Nephron (organoid): ENCODE data around the gene CYREN.

ENCODE experiments used
- H3K27ac Mint-ChIP-seq, 3 experiments: 2 replicates each; pipeline ENCODE4 v1.8.0; 2020; ENCODE audit warnings: mixed read lengths in 3 of 3, mild to moderate bottlenecking in 2 of 3, moderate library complexity in 1 of 3
- H3K27me3 Mint-ChIP-seq: 2 replicates; pipeline ENCODE4 v1.8.0; 2021; ENCODE audit warnings: low read depth, mild to moderate bottlenecking, moderate library complexity, mixed read lengths
- H3K36me3 Mint-ChIP-seq: 2 replicates; pipeline ENCODE4 v1.8.0; 2020; ENCODE audit warnings: low read depth, mixed read lengths
- H3K4me1 Mint-ChIP-seq: 2 replicates; pipeline ENCODE4 v1.8.0; 2020; ENCODE audit warnings: mixed read lengths
- H3K4me3 Mint-ChIP-seq, 3 experiments: 2 replicates each; pipeline ENCODE4 v1.8.0; 2020; ENCODE audit warnings: mild to moderate bottlenecking in 3 of 3, mixed read lengths in 3 of 3, moderate library complexity in 2 of 3
- H3K9me3 Mint-ChIP-seq: 2 replicates; pipeline ENCODE4 v1.8.0; 2020; ENCODE audit warnings: mixed read lengths
- TF ChIP-seq, protein P1 (sequence below), 3 experiments: fragments of 200-600 bp; sonication (generic); IDR thresholded peaks; one replicate each; pipeline ENCODE4 v1.5.0; 2021; ENCODE audit warnings: antibody characterized with exemption in 3 of 3; ENCODE audit not compliant: unreplicated experiment in 3 of 3

The CYREN gene

GRCh38 chr7:135199439-135199838 lies 28.9 kb upstream of the CYREN start:
- Mint-ChIP-seq H3K9me3 (no peaks in the 10 kb centered on the region), H3K36me3 (peaks cover 72% of the 10 kb centered on the region), H3K27ac (no peak overlapping the region), H3K4me3 (no peak overlapping the region), H3K4me1 (peaks cover 5% of the 10 kb centered on the region), H3K27me3 (no peaks in the 10 kb centered on the region)
- TF ChIP-seq, protein P1, sequence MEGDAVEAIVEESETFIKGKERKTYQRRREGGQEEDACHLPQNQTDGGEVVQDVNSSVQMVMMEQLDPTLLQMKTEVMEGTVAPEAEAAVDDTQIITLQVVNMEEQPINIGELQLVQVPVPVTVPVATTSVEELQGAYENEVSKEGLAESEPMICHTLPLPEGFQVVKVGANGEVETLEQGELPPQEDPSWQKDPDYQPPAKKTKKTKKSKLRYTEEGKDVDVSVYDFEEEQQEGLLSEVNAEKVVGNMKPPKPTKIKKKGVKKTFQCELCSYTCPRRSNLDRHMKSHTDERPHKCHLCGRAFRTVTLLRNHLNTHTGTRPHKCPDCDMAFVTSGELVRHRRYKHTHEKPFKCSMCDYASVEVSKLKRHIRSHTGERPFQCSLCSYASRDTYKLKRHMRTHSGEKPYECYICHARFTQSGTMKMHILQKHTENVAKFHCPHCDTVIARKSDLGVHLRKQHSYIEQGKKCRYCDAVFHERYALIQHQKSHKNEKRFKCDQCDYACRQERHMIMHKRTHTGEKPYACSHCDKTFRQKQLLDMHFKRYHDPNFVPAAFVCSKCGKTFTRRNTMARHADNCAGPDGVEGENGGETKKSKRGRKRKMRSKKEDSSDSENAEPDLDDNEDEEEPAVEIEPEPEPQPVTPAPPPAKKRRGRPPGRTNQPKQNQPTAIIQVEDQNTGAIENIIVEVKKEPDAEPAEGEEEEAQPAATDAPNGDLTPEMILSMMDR (IDR thresholded peaks at IDR 0.05; ENCODE audit: unreplicated experiment in 3 of 3): no peak

DNA sequence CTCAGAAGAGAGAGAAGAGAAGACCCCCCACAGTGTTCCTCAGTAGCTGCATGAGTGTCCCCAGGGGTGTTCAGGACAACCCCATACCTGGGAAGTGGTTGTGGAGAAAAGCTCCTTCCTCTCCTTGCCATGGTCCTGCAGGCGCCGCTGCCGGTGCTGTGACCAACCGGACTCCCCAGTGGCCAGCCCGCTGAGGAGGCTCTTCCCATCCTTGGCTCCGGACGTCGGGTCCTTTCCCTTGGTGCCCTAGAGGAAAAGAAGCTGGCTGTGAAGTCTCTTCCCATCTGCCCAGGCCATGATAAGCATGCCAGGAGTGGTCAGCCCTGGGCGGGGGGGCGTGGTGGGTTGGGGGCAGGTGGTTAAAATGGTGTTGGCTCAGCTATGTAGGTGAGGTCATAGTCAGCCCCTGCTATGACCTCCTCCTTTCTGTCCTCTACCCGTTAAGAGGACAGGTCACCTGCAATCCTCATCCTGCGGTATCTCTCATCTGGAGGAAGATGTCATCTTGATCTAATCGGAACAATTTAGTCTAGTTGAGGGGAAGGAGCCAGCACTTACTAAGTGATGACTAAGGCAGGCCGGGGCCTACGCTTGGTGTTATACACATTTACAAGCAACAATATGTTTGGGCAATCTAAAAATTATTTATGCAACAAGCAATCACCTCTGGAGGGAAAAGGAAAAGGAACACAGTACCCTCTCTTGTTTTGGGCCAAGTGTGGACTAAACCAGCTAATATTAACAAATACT lies 27.6 kb upstream of the CYREN start:
- Mint-ChIP-seq H3K4me1 (peaks cover 5% of the 10 kb centered on the region), H3K27ac (no peak overlapping the region), H3K9me3 (no peaks in the 10 kb centered on the region), H3K36me3 (peaks cover 76% of the 10 kb centered on the region), H3K27me3 (no peaks in the 10 kb centered on the region), H3K4me3 (no peak overlapping the region)
- TF ChIP-seq, protein P1 (IDR thresholded peaks at IDR 0.05; ENCODE audit: unreplicated experiment in 3 of 3): no peak

DNA sequence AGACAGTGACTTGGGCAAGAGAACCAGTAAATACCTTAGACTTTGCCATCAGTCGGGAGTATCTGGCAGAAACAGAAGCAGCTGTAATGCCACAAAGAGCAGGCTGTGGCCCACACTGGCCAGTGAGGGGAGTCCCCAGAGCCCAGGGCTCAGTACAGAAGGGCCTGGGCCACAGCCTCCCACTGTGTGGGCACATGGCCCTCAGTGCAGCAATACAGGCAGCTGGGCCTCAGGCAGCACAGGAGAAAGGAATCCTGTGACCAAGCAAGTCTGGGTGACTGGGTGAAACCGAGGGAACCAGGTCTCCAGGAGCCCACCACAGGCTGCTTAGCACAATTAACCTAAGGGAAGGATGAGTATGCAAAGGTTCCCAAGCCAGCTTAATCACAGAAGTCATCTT lies 26.8 kb upstream of the CYREN start:
- Mint-ChIP-seq H3K4me3 (no peak overlapping the region), H3K9me3 (no peaks in the 10 kb centered on the region), H3K36me3 (peaks cover 78% of the 10 kb centered on the region), H3K27me3 (no peaks in the 10 kb centered on the region), H3K27ac (no peak overlapping the region), H3K4me1 (peaks cover 2% of the 10 kb centered on the region)
- TF ChIP-seq, protein P1 (IDR thresholded peaks at IDR 0.05; ENCODE audit: unreplicated experiment in 3 of 3): no peak

GRCh38 chr7:135195968-135196629 lies 25.6 kb upstream of the CYREN start:
- Mint-ChIP-seq H3K4me3 (no peak overlapping the region), H3K36me3 (peaks cover 79% of the 10 kb centered on the region), H3K9me3 (no peaks in the 10 kb centered on the region), H3K27me3 (no peaks in the 10 kb centered on the region), H3K4me1 (no peaks in the 10 kb centered on the region), H3K27ac (no peak overlapping the region)
- TF ChIP-seq, protein P1 (IDR thresholded peaks at IDR 0.05; ENCODE audit: unreplicated experiment in 3 of 3): no peak

- Mint-ChIP-seq H3K4me3 (no peak overlapping the region), H3K9me3 (no peaks in the 10 kb centered on the region), H3K4me1 (no peaks in the 10 kb centered on the region), H3K27me3 (no peaks in the 10 kb centered on the region), H3K27ac (no peak overlapping the region), H3K36me3 (peaks cover 81% of the 10 kb centered on the region)
- TF ChIP-seq, protein P1 (IDR thresholded peaks at IDR 0.05; ENCODE audit: unreplicated experiment in 3 of 3): no peak
These were observed 24.6 kb upstream of the CYREN start for GRCh38 chr7:135195156-135195555.
